Embryonic facial prominence (tissue), 1 donor: ENCODE data around the gene PDE1C.
A peak's percentile ranks its signal among the peaks of the same experiment; 100 is the strongest.

Experiments
- DNase-seq: peaks from one replicate; pipeline ENCODE4 v3.0.0-alpha.2; 2016; ENCODE audit errors: extremely low spot score

Gene PDE1C

GRCh38 chr7:31776616-31777015, 293.6 kb downstream of the PDE1C start:
- DNase-seq: no peak

GRCh38 chr7:31775556-31775955, 294.7 kb downstream of the PDE1C start:
- no peak for DNase-seq

- DNase-seq: no peak
These were observed 298.0 kb downstream of the PDE1C start for GRCh38 chr7:31772211-31772610.

- DNase-seq: no peak
These were observed 302.4 kb downstream of the PDE1C start for GRCh38 chr7:31767686-31768358.

- DNase-seq: no peak
These were observed 305.7 kb downstream of the PDE1C start for GRCh38 chr7:31764462-31764861.

DNA sequence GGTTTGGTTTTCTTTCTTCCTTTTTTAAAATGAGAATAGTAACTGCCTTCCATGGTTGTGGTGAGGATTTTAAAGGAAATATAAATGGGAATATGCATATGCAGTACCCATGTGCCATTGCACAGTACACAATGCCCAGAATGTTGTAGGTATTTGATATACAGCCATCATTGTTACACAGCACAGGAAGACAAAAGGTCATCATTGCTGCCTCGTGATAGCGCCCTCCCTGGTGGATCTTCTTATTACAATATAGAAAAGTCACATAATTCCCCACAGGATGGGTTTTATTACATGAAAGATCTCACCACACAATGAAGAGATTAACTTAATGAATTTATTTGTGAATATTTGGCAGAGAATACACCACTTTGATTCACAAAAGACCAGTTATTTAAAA, 306.7 kb downstream of the PDE1C start:
- DNase-seq: no peak

DNA sequence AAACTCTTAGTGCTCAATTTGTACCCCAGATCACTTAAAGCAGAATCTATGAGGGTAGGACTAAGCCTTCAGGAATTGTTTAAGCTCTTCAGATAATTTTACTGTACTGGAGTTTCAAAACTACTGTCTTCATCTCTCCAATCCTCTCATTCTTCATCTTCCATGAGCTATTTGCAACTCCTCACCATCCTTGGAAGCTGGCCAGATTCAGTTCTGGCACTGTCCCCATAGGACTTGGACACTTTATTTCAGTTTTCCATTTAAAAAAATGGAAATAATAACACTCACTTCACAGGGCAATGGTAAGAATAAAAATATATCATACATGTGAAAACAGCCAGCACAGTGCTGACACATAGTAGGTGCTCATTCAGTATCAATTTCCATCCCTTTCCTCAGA, 308.6 kb downstream of the PDE1C start:
- DNase-seq: no peak

DNA sequence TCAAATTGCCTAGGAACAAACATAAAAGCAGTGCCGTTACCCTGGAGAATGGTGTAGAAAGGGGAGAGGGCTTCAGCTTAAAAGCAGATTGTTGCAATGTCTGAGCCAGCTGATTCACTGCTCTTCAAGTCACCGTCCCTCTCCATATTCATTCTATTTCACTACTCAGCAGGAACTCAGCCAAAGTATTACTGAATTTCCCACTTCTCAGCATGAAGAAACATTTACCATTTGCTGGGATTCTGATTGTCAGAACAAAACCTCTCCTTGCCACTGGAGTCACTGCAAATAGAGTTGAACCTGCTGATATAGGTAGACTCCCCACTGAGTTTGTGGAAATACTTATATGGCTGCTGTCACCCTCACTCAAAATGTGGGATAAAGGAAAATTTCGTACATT, 311.5 kb downstream of the PDE1C start:
- DNase-seq: no peak

DNA sequence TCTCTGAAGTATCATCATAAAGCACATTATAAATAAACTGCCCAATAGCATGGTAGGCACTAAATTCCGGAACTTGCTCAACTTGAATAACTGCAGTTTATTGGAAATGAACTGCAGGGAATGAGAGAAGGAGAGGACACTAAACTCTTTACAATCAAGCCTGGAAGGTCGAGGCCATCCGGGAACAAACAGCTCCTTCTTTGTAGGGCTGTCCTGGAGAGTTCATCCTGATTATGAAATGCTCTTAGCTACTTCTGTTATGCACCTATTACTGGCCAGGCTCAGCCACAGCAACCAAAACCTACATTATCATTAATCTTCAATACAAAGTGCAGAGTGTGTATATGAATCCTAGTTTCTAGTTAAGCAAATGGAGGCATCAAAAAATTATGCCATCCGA, 318.5 kb downstream of the PDE1C start:
- DNase-seq: no peak

DNA sequence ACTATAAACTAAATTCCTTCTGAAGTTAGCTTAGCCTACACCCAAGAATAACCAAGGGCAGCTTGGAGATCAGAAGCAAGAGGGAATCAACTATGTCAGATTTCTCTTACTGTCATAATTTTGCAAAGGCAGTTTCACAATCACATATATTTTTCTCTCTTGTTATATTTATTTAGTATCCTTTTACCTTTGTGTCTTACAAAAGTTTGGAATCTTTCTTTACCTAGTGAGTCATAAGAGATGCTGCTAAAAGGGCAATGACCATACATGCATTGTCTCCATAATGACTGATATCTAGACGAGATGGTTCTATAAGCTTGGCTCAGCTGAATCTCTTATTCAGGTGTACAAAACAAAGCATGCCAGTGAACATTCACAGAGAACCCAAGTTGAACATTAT, 322.1 kb downstream of the PDE1C start:
- no peak for DNase-seq

- no peak for DNase-seq
These were observed 322.7 kb downstream of the PDE1C start for GRCh38 chr7:31747553-31747952.

- peak; percentile 63 for DNase-seq
These were observed 325.8 kb downstream of the PDE1C start for GRCh38 chr7:31744294-31744874.

DNA sequence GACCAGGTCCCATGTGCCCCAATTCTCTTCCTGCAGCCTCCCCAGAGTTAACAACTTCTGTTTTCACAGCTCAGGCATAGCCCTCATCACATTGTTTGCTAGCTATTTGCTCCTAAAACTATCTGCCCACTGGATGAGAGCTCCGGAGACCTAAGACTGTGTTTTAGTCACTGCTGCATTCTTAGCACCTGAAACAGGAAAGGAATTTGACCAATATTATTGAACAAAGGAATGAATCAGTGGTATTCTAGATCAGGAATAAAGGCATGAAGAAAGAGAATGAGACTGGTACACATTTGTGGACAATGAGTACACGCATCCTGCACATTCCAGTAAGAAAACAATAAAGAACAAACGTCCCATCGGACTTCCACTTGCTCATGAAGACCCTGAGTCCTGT, 328.4 kb downstream of the PDE1C start:
- DNase-seq: no peak

DNA sequence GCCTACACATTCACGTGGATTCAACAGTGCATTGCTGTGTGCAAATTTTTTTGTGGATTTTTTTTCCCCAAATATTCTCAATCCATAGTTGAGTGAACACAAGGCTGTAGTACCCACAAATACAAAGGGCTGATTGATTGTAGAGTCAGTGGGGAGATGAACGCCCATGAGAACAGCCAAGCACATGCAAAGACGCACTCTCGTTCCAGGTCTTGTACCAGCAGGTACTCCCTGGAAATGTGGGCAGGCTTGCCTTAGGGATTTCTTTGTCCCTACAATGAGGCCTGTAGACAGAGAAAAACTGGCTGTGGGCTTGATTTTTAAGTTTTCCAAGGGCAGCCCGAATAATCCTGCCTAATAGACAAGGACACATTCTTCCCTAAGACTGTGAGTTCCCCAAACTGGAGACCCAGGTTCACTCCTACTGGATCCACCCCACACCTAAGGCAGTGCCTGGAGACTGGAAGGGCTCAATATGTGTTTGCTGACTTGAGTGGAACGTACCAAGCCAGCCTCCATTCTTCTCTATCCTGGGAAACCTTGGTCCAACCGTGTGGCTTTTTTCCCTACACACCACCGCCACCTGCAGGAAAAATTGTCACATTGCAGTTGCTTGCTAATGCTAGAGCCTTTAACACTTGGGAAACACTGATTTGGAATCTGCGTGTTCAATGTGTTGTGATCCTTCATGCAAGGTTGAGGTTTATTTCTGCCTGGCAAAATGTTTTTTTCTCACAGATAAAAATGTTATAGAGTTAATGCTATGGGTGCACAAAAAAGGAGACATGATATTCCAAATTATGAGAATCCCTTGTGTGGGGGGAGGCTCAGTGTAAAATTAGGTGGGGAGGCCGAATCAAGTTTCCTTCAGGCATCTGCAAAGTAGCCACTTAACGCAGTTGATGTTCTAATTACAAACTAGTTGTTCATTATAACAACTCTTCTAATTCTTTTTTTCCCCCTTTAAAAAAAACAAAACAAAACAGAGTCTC, 333.9 kb downstream of the PDE1C start:
- DNase-seq: peak; percentile 46

GRCh38 chr7:31734456-31734855, 335.8 kb downstream of the PDE1C start:
- DNase-seq: no peak

- no peak for DNase-seq
These were observed 340.9 kb downstream of the PDE1C start for GRCh38 chr7:31729195-31729804.

DNA sequence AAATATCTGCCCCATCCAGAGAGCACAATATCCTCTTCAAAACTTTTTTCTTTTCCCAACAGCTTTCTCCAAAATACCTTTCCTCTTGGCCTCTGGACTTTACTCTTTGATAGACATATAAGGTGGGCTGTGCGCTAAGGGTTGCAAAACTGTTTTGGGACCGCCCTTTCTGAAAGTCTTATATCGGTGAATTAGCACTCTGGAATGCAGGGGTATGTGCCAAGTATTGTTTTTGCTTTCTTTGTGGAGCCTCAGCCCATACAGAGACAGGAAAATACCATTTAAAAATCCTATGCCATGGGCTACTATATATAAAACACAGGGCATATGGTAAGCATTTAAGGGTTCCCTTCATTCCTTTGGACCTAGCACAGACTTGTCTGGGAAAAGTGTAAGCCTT, 345.5 kb downstream of the PDE1C start:
- no peak for DNase-seq

DNA sequence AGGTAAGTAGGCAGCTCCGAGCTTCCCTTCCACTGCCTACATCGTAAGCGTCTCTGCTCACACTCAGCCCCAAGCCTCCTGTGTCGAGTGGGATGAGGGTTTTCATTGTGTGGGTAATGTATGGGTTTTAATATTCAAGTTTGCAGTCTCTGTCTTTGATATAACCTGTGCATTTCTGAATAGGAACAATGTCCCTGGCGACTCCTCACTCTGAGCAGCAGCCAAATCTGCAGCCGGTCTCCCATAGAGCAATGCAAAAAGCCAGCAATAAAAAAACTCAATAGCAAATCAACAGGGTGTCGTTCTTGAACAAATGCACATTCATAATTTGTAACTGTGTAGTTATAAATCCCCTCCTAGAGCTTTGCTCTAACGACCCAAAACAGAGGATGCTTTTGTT, 349.8 kb downstream of the PDE1C start:
- DNase-seq: no peak

DNA sequence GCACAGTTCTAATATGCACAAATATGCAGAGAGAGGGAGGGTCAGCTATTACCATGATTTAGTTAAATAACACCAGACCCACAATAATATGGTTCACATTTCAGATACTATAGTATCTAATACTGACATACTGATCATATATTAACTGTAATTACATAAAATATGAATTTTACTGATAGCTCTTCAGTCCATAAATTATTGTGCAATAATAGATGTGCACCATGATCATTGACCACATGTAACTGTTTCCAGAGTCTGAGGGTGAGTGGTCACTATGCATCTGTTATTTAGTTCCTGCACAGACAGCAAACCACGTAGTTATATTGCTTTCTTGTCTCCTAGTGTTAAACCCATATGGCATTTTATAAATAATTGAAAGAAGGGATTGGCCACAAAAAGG, 353.9 kb downstream of the PDE1C start:
- DNase-seq: no peak

DNA sequence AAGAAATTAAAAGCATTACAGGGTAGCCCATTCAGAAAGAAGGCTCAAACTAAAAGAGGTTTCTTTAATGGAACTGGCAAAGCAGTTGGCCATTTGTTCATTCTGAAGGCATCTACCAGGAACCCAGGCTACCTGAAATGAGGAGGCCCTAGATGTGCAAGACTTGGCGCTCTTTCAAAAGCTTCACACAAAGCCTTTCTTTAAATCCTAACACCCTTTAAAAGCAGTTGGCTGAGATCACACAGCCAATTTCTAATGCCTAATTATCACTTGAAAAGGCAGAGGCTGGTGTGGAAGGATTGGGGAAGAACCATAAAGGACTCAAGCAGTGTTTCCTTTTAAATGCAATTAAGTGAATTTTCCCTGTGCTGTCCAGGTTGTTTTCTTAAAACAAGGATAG, 360.0 kb downstream of the PDE1C start:
- DNase-seq: no peak

- no peak for DNase-seq
These were observed 363.1 kb downstream of the PDE1C start for GRCh38 chr7:31707089-31707488.

GRCh38 chr7:31705377-31705776, 364.8 kb downstream of the PDE1C start:
- no peak for DNase-seq
